Glomerular visceral epithelial cell (primary cell): ENCODE results near the gene PCDHGA4.
"Not testable (repeated sequence)": the region's sequence is repeated elsewhere in the genome, so short reads cannot be mapped to it uniquely, and the experiment has no call there.

Source experiments
- DNase-seq: peaks from one replicate; pipeline ENCODE4 v3.0.0-alpha.2; 2016; ENCODE audit errors: extremely low spot score

Gene PCDHGA4

DNA sequence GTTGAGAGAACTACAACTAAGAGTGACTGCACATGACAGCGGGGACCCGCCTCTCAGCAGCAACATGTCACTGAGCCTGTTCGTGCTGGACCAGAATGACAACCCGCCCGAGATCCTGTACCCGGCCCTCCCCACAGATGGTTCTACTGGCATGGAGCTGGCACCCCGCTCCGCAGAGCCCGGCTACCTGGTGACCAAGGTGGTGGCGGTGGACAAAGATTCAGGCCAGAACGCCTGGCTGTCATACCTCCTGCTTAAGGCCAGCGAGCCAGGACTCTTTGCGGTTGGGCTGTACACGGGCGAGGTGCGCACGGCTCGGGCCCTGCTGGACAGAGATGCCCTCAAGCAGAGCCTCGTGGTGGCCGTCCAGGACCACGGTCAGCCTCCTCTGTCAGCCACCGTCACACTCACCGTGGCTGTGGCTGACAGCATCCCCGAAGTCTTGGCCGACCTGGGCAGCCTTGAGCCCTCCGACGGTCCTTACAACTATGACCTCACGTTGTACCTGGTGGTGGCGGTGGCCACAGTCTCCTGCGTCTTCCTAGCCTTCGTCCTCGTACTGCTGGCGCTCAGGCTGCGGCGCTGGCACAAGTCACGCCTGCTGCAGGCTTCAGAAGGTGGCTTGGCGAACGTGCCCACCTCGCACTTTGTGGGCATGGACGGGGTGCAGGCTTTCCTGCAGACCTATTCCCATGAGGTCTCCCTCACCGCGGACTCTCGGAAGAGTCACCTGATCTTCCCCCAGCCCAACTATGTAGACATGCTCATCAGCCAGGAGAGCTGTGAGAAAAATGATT lies 29.8 kb downstream of the PCDHGA4 start:
- DNase-seq: no peak

DNA sequence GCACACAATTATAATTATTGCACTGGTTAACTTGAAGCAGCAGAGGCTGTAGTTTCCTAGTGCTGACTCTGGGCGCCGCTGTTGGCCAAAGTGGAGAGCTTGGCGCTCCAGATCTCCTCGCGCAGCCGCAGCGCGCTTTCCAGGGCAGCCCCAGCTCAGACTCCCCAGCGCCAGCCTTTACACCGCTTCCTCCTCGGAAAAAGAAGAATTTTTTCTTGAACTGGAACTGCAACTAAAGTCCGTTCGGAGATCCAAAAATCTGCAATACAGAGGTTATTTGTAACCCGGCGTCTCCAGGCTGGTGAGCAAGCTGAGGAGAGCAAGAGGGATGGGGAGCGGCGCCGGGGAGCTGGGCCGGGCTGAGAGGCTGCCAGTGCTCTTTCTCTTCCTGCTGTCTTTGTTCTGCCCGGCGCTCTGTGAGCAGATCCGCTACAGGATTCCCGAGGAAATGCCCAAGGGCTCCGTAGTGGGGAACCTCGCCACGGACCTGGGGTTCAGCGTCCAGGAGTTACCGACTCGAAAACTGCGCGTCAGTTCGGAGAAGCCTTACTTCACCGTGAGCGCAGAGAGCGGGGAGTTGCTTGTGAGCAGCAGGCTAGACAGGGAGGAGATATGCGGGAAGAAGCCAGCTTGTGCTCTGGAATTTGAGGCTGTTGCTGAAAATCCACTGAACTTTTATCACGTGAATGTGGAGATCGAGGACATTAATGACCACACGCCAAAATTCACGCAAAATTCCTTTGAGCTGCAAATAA lies 32.9 kb downstream of the PCDHGA4 start, which contains the start of gene PCDHGB4:
Gene PCDHGB4 (plus strand): TSS at position 142 of the 755 bp plus-strand sequence. CDS start 187 bp downstream, at position 329.
- not testable (repeated sequence) for DNase-seq

DNA sequence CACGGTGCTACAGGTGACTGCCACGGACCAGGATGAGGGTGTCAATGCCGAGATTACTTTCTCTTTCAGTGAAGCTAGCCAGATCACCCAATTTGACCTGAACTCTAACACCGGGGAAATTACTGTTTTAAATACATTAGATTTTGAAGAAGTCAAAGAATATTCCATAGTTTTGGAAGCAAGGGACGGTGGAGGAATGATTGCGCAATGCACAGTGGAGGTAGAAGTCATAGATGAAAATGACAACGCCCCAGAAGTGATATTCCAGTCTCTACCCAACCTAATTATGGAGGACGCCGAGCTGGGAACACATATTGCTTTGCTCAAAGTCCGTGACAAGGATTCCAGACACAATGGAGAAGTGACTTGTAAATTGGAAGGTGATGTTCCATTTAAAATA lies 33.8 kb downstream of the PCDHGA4 start:
- no peak for DNase-seq

DNA sequence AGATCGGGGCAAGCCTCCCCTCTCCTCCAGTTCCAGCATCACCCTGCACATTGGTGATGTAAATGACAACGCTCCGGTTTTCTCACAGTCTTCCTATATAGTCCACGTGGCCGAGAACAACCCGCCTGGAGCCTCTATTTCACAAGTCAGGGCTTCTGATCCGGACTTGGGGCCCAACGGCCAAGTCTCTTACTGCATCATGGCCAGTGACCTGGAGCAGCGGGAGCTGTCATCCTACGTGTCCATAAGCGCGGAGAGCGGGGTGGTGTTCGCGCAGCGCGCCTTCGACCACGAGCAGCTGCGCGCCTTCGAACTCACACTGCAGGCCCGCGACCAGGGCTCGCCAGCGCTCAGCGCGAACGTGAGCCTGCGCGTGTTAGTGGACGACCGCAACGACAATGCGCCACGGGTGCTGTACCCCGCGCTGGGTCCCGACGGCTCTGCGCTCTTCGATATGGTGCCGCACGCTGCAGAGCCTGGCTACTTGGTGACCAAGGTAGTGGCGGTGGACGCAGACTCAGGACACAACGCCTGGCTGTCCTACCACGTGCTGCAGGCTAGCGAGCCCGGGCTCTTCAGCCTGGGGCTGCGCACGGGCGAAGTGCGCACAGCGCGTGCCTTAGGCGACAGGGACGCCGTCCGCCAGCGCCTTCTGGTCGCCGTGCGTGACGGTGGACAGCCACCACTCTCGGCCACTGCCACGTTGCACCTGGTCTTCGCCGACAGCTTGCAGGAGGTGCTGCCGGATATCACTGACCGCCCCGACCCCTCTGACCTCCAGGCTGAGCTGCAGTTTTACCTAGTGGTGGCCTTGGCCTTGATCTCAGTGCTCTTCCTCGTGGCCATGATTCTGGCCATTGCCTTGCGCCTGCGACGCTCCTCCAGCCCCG lies 34.6 kb downstream of the PCDHGA4 start:
- DNase-seq: no peak

DNA sequence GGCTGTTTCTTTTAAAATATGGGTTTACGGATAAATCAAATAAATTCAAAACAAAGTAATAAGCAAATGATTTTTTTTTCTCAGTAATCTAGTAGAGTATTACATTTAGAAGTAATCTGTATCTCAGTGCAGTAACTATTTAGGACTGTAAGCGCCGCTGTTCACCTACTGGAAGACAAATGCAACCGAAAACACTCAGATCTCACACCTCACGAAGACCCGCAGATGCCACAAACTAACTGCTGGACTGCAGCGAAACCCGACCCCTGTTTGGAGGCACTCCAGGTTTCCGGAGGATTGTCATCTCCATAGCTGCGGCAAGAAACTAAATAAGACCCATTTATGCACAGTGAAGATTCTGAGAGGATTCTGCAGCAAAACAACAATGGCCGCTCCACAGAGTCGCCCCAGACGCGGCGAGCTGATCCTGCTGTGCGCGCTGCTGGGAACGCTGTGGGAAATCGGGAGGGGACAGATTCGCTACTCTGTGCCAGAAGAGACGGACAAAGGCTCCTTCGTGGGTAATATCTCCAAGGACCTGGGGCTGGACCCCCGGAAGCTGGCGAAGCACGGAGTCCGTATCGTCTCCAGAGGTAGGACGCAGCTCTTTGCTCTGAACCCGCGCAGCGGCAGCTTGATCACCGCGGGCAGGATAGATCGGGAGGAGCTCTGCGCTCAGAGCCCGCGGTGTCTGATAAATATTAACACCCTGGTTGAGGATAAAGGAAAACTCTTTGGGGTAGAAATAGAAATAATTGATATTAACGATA lies 37.8 kb downstream of the PCDHGA4 start, which contains the start of gene PCDHGA8:
Gene PCDHGA8 (plus strand): TSS at position 205 of the 770 bp plus-strand sequence. CDS start 181 bp downstream, at position 386.
- no peak for DNase-seq

DNA sequence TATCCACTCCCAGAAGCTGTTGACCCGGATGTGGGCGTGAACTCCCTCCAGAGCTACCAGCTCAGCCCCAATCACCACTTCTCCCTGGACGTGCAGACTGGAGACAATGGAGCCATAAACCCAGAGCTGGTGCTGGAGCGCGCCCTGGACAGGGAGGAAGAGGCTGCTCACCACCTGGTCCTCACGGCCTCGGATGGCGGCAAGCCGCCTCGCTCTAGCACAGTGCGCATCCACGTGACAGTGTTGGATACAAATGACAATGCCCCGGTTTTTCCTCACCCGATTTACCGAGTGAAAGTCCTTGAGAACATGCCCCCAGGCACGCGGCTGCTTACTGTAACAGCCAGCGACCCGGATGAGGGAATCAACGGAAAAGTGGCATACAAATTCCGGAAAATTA lies 38.4 kb downstream of the PCDHGA4 start:
- DNase-seq: no peak

DNA sequence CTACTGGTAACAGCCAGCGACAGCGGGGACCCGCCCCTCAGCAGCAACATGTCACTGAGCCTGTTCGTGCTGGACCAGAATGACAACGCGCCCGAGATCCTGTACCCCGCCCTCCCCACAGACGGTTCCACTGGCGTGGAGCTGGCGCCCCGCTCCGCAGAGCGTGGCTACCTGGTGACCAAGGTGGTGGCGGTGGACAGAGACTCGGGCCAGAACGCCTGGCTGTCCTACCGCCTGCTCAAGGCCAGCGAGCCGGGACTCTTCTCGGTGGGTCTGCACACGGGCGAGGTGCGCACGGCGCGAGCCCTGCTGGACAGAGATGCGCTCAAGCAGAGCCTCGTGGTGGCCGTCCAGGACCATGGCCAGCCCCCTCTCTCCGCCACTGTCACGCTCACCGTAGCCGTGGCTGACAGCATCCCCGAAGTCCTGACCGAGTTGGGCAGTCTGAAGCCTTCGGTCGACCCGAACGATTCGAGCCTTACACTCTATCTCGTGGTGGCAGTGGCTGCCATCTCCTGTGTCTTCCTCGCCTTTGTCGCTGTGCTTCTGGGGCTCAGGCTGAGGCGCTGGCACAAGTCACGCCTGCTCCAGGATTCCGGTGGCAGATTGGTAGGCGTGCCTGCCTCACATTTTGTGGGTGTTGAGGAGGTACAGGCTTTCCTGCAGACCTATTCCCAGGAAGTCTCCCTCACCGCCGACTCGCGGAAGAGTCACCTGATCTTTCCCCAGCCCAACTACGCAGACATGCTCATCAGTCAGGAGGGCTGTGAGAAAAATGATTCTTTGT lies 39.8 kb downstream of the PCDHGA4 start:
- DNase-seq: not testable (repeated sequence)

DNA sequence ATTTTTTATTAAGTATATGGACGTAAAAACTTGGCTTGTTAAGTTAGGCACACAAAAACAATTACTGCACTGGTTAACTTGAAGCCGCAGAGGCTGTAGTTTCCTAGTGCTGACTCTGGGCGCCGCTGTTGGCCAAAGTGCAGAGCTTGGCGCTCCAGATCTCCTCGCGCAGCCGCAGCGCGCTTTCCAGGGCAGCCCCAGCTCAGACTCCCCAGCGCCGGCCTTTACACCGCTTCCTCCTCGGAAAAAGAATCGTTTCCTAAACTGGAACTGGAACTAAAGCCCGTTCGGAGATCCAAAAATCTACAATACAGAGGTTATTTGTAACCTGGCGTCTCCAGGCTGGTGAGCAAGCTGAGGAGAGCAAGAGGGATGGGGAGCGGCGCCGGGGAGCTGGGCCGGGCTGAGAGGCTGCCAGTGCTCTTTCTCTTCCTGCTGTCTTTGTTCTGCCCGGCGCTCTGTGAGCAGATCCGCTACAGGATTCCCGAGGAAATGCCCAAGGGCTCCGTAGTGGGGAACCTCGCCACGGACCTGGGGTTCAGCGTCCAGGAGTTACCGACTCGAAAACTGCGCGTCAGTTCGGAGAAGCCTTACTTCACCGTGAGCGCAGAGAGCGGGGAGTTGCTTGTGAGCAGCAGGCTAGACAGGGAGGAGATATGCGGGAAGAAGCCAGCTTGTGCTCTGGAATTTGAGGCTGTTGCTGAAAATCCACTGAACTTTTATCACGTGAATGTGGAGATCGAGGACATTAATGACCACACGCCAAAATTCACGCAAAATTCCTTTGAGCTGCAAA lies 43.1 kb downstream of the PCDHGA4 start, which contains the start of gene PCDHGB5:
Gene PCDHGB5 (plus strand): TSS at position 192 of the 796 bp plus-strand sequence. CDS start 181 bp downstream, at position 373.
- peak; percentile 61 for DNase-seq

DNA sequence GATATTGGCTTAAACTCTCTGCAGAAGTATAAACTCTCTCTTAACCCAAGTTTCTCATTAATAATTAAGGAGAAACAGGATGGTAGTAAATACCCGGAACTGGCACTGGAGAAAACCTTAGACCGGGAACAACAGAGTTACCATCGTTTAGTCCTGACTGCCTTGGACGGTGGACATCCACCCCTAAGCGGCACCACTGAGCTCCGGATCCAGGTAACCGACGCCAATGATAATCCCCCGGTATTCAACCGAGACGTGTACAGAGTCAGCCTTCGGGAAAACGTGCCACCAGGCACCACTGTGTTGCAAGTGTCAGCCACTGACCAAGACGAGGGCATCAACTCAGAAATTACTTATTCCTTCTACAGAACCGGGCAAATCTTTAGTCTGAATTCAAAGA lies 43.8 kb downstream of the PCDHGA4 start:
- DNase-seq: no peak

DNA sequence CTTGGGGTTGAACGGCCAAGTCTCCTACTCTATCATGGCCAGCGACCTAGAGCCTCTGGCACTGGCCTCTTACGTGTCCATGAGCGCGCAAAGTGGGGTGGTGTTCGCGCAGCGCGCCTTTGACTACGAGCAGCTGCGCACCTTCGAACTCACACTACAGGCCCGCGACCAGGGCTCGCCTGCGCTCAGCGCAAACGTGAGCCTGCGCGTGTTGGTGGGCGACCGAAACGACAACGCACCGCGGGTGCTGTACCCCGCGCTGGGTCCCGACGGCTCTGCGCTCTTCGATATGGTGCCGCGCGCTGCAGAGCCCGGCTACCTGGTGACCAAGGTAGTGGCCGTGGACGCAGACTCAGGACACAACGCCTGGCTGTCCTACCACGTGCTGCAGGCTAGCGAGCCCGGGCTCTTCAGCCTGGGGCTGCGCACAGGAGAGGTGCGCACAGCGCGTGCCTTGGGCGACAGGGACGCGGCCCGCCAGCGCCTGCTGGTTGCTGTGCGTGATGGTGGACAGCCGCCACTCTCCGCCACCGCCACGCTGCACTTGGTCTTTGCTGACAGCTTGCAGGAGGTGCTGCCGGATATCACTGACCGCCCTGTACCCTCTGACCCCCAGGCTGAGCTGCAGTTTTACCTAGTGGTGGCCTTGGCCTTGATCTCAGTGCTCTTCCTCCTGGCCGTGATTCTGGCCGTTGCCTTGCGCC lies 44.9 kb downstream of the PCDHGA4 start:
- no peak for DNase-seq

DNA sequence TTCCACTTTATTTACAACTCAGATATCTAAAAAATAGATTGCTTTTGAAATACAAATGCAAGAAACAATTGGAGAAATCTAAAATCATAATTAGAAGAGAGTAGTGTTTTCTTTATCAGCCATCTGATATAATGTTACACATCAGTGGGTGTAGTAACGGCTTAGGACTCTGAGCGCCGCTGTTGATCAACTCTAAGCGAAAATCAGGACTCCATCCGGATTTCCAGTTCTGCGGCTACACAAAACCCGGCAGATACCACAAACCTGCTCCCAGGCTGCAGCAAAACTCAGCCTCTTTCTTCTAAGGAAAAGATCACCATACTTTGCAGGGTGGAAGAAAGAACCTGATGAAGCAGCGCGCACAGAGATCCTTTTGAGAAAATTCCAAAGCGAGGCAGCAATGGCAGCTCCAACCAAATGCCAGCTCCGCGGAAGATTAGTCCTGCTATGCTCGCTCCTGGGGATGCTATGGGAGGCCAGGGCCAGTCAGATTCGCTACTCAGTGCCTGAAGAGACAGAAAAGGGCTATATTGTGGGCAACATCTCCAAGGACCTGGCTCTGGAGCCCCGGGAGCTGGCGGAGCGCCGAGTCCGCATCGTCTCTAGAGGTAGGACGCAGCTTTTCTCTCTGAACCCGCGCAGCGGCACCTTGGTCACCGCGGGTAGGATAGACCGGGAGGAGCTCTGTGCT lies 47.9 kb downstream of the PCDHGA4 start, which contains the start of gene PCDHGA9:
Gene PCDHGA9 (plus strand): TSS at position 226 of the 691 bp plus-strand sequence. CDS start 175 bp downstream, at position 401.
- peak; percentile 23 for DNase-seq

DNA sequence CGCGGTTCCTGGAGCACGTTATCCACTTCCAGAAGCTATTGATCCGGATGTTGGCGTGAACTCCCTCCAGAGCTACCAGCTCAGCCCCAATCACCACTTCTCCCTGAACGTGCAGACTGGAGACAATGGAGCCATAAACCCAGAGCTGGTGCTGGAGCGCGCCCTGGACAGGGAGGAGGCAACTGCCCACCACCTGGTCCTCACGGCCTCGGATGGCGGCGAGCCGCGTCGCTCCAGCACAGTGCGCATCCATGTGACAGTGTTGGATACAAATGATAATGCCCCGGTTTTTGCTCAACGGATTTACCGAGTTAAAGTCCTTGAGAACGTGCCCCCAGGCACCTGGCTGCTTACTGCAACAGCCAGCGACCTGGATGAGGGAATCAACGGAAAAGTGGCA lies 48.6 kb downstream of the PCDHGA4 start:
- no peak for DNase-seq
